GF-D8 (cell line): ENCODE results near the gene CLOCK.

Experiments used
- DNase-seq: peaks from one replicate; lab custom pipeline; 2025; lab: John Stamatoyannopoulos, UW

The CLOCK gene

DNA sequence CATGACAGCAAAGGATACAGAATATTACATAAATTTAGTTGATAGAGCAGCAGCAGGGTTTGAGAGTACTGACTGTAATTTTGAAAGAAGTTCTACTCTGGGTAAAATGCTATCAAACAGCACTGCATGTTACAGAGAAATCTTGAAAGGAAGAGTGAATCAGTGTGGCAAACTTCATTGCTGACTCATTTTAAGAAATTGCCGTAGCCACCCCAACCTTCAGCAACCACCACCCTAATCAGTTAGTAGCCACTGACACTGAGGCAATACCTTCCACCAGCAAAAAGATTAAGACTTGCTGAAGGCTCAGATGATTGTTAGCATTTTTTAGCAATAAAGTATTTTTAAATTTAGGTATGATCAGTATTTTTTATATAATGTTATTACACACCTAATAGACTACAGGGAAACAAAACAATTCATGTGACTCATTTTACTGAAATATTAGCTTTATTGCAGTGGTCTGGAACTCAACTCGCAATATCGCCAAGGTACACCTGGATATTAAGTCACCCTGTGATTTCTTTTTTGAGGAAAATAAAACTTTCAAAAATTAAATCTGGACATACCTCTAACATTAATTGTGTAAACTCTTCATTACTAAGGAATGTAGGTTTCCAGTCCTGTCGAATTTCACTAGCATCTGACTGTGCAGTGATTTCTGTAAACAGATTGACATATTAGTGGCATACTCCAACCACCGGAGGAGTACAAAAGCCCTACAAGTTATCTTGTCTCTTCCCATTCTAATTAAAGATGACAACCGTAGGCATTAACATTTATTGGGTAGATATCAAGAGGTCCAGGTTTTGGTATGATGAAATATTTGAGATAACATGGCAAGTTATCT, 71.1 kb downstream of the CLOCK start:
- DNase-seq = no peak

- no peak for DNase-seq
These were observed 76.7 kb downstream of the CLOCK start for GRCh38 chr4:55469979-55470378.

GRCh38 chr4:55468724-55469123, 78.0 kb downstream of the CLOCK start:
- DNase-seq = no peak

- DNase-seq = no peak
These were observed 80.7 kb downstream of the CLOCK start for GRCh38 chr4:55466001-55466400.

DNA sequence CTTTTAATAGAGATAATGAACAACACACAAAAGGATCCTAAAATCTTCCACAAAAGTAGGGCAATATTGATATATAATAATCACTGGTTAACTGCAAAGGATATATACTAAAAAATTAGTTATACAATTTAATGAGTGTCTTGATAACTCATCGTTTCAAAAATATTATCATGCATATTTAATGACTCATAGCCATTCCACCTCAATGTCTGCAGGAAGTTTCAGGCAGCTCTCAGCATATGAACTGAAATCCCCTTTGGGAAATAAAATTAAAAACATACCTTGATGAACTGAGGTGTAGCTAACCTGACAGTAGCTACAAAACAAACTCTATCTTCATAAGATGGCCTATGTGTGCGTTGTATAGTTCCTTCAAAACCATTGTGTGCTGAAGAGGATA, 88.1 kb downstream of the CLOCK start:
- no peak for DNase-seq

DNA sequence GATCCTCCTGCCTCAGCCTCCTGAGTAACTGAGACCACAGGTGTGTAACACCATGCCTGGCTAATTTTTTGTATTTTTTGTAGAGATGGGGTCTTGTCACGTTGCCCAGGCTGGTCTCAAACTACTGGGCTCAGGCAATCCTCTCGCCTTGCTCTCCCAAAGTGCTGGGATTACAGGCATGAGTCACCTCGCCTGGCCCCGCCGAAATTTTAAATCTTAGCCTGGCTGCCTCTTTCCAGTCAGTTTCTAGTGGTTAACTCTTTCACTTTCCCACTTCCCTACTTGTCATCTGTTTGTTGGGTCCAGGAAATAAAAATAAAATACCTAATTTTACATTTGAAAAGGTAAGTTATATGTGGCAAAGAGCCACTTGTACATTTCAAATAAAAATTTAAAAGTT, 88.5 kb downstream of the CLOCK start:
- no peak for DNase-seq

DNA sequence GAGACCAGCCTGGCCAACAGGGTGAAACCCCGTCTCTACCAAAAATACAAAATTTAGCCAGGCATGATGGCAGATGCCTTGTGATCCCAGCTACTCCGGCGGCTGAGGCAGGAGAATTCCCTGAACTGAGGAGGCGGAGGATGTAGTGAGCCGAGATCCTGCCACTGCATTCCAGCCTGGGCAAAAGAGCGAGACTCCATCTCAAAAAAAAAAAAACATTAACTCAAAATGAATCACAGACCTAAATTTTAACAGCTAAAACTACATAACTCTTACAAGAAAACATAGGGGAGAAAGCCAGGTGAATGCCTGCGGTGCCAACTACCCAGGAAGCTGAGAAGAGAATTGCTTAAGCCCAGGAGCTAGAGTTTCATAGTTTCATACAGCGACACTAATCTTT, 96.1 kb downstream of the CLOCK start:
- no peak for DNase-seq

GRCh38 chr4:55447831-55448230, 98.9 kb downstream of the CLOCK start:
- no peak for DNase-seq

- no peak for DNase-seq
These were observed 99.5 kb downstream of the CLOCK start for GRCh38 chr4:55447108-55447708.

DNA sequence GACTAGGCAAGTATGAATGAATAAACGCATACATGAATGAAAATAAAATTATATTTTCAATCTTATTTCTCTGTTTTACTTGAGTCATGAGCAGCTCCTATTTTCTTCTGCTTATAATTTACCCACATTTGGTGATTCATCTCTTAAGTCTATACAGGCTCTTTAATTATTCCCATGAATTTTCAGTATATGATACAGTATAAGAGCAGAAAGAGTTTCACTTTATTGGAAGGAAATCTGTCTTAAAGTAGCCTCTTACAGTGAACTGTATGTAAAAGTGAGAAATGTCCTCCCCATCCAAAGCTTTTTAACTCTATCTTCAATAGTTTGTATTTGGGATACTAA, 100.2 kb downstream of the CLOCK start:
- no peak for DNase-seq

DNA sequence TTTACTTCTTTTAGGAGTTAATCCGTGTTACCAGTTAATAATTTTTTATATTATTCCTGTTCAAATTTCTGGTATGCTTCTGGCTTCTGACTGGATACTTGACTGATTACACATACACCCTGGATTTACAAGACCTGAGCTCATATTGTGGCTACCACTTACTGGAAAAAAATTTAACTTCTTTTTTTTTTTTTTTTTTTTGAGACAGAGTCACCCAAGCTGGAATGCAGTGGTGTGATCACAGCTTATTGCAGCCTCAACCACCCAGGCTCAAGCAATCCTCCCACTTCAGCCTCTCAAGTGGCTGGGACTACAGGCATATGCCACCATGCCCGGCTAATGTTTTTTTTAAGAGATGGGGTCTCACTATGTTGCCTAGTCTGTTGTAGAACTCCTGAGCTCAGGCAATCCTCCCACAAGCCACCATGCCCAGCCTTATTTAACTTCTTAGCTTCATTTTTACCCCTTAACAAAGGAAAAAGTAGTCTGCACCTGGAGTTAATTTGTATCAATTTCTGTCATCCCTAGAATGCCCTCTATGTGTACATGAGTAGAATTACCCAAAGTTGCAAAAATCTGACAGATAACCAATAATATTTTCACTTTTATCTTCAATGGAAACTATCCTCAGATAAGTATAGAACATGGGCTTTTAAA, 100.7 kb downstream of the CLOCK start:
- no peak for DNase-seq

- no peak for DNase-seq
These were observed 101.9 kb downstream of the CLOCK start for GRCh38 chr4:55444827-55445226.

DNA sequence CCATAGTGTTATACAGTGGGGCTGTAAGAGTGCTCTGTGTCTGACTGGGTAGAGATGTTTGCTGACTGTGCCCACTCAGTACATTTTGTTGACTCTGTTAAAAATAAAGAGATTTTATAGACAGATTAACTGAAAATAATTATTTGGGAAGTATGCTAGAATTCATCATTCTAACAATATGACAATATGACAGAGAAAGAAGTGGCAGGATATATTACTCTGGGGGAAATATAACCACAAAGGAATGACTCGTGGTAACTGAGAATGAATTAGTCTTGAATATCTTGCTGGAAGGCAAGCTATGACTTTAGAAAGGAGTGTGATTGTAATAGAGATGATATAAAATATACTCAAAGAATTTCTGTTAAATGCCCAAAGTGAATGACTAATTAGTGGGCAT, 104.2 kb downstream of the CLOCK start:
- no peak for DNase-seq

DNA sequence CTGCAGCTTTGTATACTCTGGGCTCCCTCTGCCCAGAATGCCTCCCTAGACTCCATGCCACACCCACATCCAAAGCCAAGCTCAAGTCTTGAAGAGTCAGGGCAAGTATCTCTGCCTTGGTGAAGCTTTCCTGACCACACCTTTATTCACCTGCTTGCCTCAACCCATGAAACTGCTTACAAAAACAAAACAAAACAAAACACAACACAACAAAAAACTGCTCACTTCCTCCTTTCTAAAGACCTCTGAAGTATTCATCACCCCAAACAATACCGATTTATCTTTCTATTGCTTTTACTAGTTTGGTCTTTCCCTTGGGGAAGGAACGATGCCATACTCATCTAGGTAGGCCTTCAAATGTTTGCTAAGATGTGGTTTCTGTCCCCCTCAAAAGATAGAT, 105.9 kb downstream of the CLOCK start:
- DNase-seq = no peak

DNA sequence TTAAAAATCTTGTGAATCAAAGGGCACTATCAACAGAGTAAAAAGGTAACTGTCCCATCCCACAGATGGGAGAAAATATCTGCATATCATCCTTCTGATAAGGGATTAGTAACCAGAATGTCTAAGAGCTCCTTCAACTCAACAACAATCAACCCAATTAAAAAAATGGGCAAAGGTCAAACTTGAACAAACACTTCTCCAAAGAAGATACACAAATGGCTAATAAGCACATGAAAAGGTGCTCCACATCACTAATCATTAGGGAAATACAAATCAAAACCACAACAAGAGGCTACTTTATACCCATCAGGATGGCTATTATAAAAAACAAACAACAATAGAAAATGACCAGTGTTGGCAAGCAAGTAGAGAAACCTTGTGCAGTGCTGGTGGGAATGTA, 107.7 kb downstream of the CLOCK start:
- DNase-seq = no peak

GRCh38 chr4:55438314-55438713, 108.4 kb downstream of the CLOCK start:
- no peak for DNase-seq

DNA sequence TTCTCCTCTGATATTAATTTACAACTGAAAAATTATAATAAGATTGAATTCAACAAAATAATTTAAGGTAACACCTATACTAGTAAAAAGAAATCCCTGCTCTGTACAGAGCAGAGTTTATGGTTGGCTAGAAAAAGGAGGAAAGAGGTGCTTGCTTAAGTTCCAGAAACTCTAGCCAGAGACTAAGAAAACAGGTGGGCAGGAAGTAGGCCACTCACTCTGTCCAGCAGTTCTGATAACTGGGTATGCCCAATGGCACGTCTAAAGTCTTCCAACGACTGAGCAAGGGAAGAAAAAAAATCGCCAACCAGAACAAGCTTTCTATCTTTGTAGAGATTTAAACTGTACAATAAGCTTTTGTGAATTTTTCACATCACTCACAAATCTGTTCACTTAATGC, 108.9 kb downstream of the CLOCK start:
- no peak for DNase-seq

- DNase-seq = no peak
These were observed 109.3 kb downstream of the CLOCK start for GRCh38 chr4:55437356-55437796.

GRCh38 chr4:55435141-55435841, 111.4 kb downstream of the CLOCK start:
- peak; percentile 28 for DNase-seq

GRCh38 chr4:55431710-55432336, 114.9 kb downstream of the CLOCK start:
- DNase-seq = no peak

GRCh38 chr4:55424791-55425190, 121.9 kb downstream of the CLOCK start:
- DNase-seq = no peak

DNA sequence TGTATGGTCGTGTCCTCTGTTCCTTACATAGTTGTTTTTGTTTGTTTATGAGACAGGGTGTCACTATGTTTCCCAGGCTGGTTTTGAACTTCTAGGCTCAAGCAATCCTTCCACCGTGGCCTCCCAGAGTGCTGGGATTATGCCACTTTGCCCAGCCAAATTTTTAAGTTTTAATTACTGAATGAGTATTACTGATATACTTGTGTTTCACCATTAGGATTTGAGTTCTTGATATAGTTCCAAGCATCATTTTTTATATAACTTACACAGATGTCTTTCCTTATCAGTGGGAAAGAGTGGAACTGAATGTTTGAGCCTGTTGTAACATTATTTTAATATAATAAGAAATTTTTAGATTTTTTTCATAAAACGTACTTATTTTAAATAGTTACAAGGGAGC, 130.5 kb downstream of the CLOCK start:
- DNase-seq = no peak
